A549 (cell line): ENCODE data around the gene BOD1L1. TPM values are rescaled to one million over a fixed set of nuclear protein-coding genes. Genes with fewer than 3 reads are reported as not detected.

Experiments used
- ATAC-seq, 2 experiments: fragments of 200-7000 bp in 1 of 2; fragments of >200 bp in 1 of 2; cut with Nextera tagmentation in 1 of 2; cut with Tn5 transposase in 1 of 2; 3 replicates each; pipeline versions ENCODE4 v1.8.0 to v1.9.1; 2018 to 2020; ENCODE audit warnings: mild to moderate bottlenecking in 1 of 2, moderate library complexity in 1 of 2
- CTCF ChIA-PET: fragments of 300-600 bp; sonication (Branson Sonifier 250); formaldehyde crosslinking; extraction: SDS; loops from one replicate; lab custom pipeline; 2021; ENCODE audit warnings: antibody characterized with exemption, inconsistent platforms; lab: Yijun Ruan, JAX
- POLR2A ChIA-PET: fragments of 350-600 bp; formaldehyde crosslinking; extraction: SDS; loops from one replicate; lab custom pipeline; 2021; ENCODE audit warnings: antibody characterized with exemption, inconsistent platforms; lab: Yijun Ruan, JAX
- DNase-seq, 2 experiments: peaks; one replicate each; pipeline versions ENCODE4 v3.0.0 to v3.0.0-alpha.2; 2011 to 2016; ENCODE audit warnings: low read depth in 1 of 2, low spot score in 1 of 2
- FAIRE-seq: peaks from 2 replicates; lab custom pipeline; 2011; peaks lifted over from hg19 to GRCh38; lab: Jason Lieb, UNC
- H3K27ac ChIP-seq, 2 experiments: fragments of >200 bp; sonication (Bioruptor Twin); formaldehyde crosslinking; 3 replicates each; pipeline ENCODE4 v1.5.1; 2016 to 2017
- H3K4me1 ChIP-seq: fragments of >200 bp; sonication (Bioruptor Twin); formaldehyde crosslinking; 3 replicates; pipeline ENCODE4 v1.6.1; 2016
- H3K4me2 ChIP-seq: fragments of >200 bp; sonication (Bioruptor Twin); formaldehyde crosslinking; 3 replicates; pipeline ENCODE4 v1.6.1; 2016
- H3K4me3 ChIP-seq: fragments of >200 bp; sonication (Bioruptor Twin); formaldehyde crosslinking; 3 replicates; pipeline ENCODE4 v1.5.1; 2016
- H3K9me3 ChIP-seq: fragments of >200 bp; sonication (Bioruptor Twin); formaldehyde crosslinking; 3 replicates; pipeline ENCODE4 v1.6.1; 2016
- BHLHE40 ChIP-seq: IDR thresholded peaks from 2 replicates; pipeline ENCODE4 v1.6.1; 2012; ENCODE audit warnings: low read depth, low read length, inconsistent platforms
- CBX2 ChIP-seq: fragments of 200-600 bp; sonication (generic); IDR thresholded peaks from 2 replicates; pipeline ENCODE4 v1.6.1; 2016; ENCODE audit warnings: low read depth, mild to moderate bottlenecking, borderline replicate concordance
- CBX8 ChIP-seq: fragments of 200-600 bp; sonication (generic); IDR thresholded peaks from 2 replicates; pipeline ENCODE4 v1.6.1; 2016
- CEBPB ChIP-seq, 2 experiments: fragments of >200 bp in 1 of 2; sonication (Bioruptor Twin) in 1 of 2; formaldehyde crosslinking in 1 of 2; IDR thresholded peaks; 2 replicates each; pipeline ENCODE4 v1.6.1; 2012 to 2016
- E2F6 ChIP-seq: IDR thresholded peaks from 2 replicates; pipeline ENCODE4 v1.6.1; 2012; ENCODE audit warnings: low read depth, borderline replicate concordance
- EHF ChIP-seq: fragments of 250-450 bp; sonication (Bioruptor Pico); IDR thresholded peaks from 2 replicates; pipeline ENCODE4 v1.5.0; 2020; ENCODE audit warnings: mild to moderate bottlenecking
- EHMT2 ChIP-seq: fragments of 200-600 bp; sonication (generic); IDR thresholded peaks from 2 replicates; pipeline ENCODE4 v1.6.1; 2016; ENCODE audit warnings: antibody characterized with exemption, low read depth, mild to moderate bottlenecking, moderate library complexity
- ESRRA ChIP-seq: fragments of 150-350 bp; IDR thresholded peaks from 2 replicates; pipeline ENCODE4 v1.6.1; 2014; ENCODE audit warnings: mild to moderate bottlenecking, low read length, borderline replicate concordance
- HEYL ChIP-seq: fragments of 250-450 bp; sonication (Bioruptor Pico); IDR thresholded peaks from 2 replicates; pipeline ENCODE4 v1.8.0; 2021; ENCODE audit warnings: mild to moderate bottlenecking, moderate library complexity
- HOXA7 ChIP-seq: fragments of 250-450 bp; sonication (Bioruptor Pico); IDR thresholded peaks from 2 replicates; pipeline ENCODE4 v1.5.0; 2020; ENCODE audit warnings: mild to moderate bottlenecking, moderate library complexity
- JUN ChIP-seq, 2 experiments: fragments of >200 bp; sonication (Bioruptor Twin); formaldehyde crosslinking; IDR thresholded peaks; 2 replicates in 1 of 2; 3 replicates in 1 of 2; pipeline ENCODE4 v1.6.1; 2016 to 2017
- KDM1A ChIP-seq: fragments of 200-600 bp; sonication (generic); IDR thresholded peaks from 2 replicates; pipeline ENCODE4 v1.6.1; 2016; ENCODE audit warnings: low read depth, mild to moderate bottlenecking
- MAX ChIP-seq: IDR thresholded peaks from 2 replicates; pipeline ENCODE4 v1.6.1; 2012
- MAZ ChIP-seq: fragments of 150-350 bp; IDR thresholded peaks from 2 replicates; pipeline ENCODE4 v1.6.1; 2014; ENCODE audit warnings: antibody characterized with exemption, low read depth, low read length, borderline replicate concordance
- NFE2L2 ChIP-seq: fragments of 150-350 bp; conservative IDR thresholded peaks from 2 replicates; pipeline ENCODE4 v1.6.1; 2014; ENCODE audit warnings: low read length
- RAD21 ChIP-seq, 2 experiments: fragments of >200 bp in 1 of 2; sonication (Bioruptor Twin) in 1 of 2; formaldehyde crosslinking in 1 of 2; IDR thresholded peaks in 1 of 2; conservative IDR thresholded peaks in 1 of 2; 2 replicates in 1 of 2; 3 replicates in 1 of 2; pipeline ENCODE4 v1.6.1; 2012 to 2018; ENCODE audit warnings: inconsistent platforms in 1 of 2
- RARB ChIP-seq: fragments of 250-450 bp; sonication (Bioruptor Pico); IDR thresholded peaks from 2 replicates; pipeline ENCODE4 v1.8.0; 2021; ENCODE audit warnings: mild to moderate bottlenecking, moderate library complexity
- RCOR1 ChIP-seq: fragments of 150-350 bp; IDR thresholded peaks from 2 replicates; pipeline ENCODE4 v1.6.1; 2014; ENCODE audit warnings: antibody characterized with exemption, low read length, low read depth
- RFX5 ChIP-seq: fragments of 450-650 bp; IDR thresholded peaks from 2 replicates; pipeline ENCODE4 v1.7.1; 2014; ENCODE audit warnings: antibody characterized with exemption, mild to moderate bottlenecking, moderate library complexity
- SMC3 ChIP-seq: fragments of >200 bp; sonication (Bioruptor Twin); formaldehyde crosslinking; IDR thresholded peaks from 3 replicates; pipeline ENCODE4 v1.6.1; 2018; ENCODE audit warnings: inconsistent platforms
- SREBF2 ChIP-seq: fragments of 450-650 bp; IDR thresholded peaks from 2 replicates; pipeline ENCODE4 v1.6.1; 2014; ENCODE audit warnings: mild to moderate bottlenecking, moderate library complexity
- TFCP2L1 ChIP-seq: fragments of 250-450 bp; sonication (Bioruptor Pico); IDR thresholded peaks from 2 replicates; pipeline ENCODE4 v1.5.0; 2021; ENCODE audit warnings: mild to moderate bottlenecking
- TP53 ChIP-seq: fragments of 250-450 bp; sonication (Bioruptor Pico); IDR thresholded peaks from 2 replicates; pipeline ENCODE4 v1.5.0; 2021; ENCODE audit warnings: mild to moderate bottlenecking, moderate library complexity
- ZNF302 ChIP-seq: fragments of 250-450 bp; sonication (Bioruptor Pico); IDR thresholded peaks from 2 replicates; pipeline ENCODE4 v1.9.0; 2021; ENCODE audit warnings: inconsistent platforms, mild to moderate bottlenecking, moderate library complexity
- WGBS: methylation state at CpG from one replicate; pipeline ENCODE4 v1.1.6; 2017; ENCODE audit errors: missing lambda C conversion rate; 5-methylcytosine and 5-hydroxymethylcytosine counted together
- polyA plus RNA-seq, 4 experiments: library from polyadenylated mRNA; depleted of rRNA in 3 of 4; stranded (reverse); fragments of >200 nt; fragmentation: RNase III in 1 of 4; extraction: RNeasy Plus Mini Kit Qiagen cat#74134 plus additional on column Dnase treatment in 1 of 4; gene quantifications; 2 replicates in 3 of 4; 3 replicates in 1 of 4; pipeline ENCODE4 v1.2.3, GENCODE V29; 2011 to 2017
- TF ChIP-seq, protein P1 (sequence below): fragments of 250-450 bp; sonication (Bioruptor Pico); IDR thresholded peaks from 2 replicates; pipeline ENCODE4 v1.5.0; 2021; ENCODE audit warnings: mild to moderate bottlenecking, moderate library complexity, borderline replicate concordance
- TF ChIP-seq, protein P2 (sequence below): fragments of 150-350 bp; IDR thresholded peaks from 2 replicates; pipeline ENCODE4 v1.6.1; 2014; ENCODE audit warnings: low read depth, mild to moderate bottlenecking, low read length

The BOD1L1 gene
- polyA plus RNA-seq, 2 of the 4 experiments (the other 2 are of a cell fraction), result 16.4 to 27.7 TPM

GRCh38 chr4:13540446-13541175 is 86.9 kb downstream of the BOD1L1 start:
- no peak for ATAC-seq

GRCh38 chr4:13539619-13540445 is 87.7 kb downstream of the BOD1L1 start:
- 77% methylated on average over 34 of the region's 42 CpGs for WGBS
- POLR2A ChIA-PET, result no interaction called here
- no peak for DNase-seq
- Histone ChIP-seq H3K4me1 (no peaks in the 10 kb centered on the region), H3K4me2 (no peak overlapping the region), H3K9me3 (no peaks in the 10 kb centered on the region), H3K4me3 (no peak overlapping the region), H3K27ac (no peak overlapping the region)
- no peak for ATAC-seq
- CTCF ChIA-PET, result interaction anchor here (2.6 to 3.4 kb wide), 2 partner anchors 9 to 687 kb away, joined by 22 read pairs; no protein-coding TSS in a partner anchor
- FAIRE-seq, result no peak
- TF ChIP-seq SREBF2, result no peak
- TF ChIP-seq SMC3, result no peak
- TF ChIP-seq TFCP2L1 (CRISPR knock-in tag), result no peak
- no peak for TF ChIP-seq MAX
- no peak for TF ChIP-seq TP53

More at GRCh38 chr4:13540446-13541175, 86.9 kb downstream of the BOD1L1 start:
- Histone ChIP-seq H3K4me2 (no peak overlapping the region), H3K4me3 (no peak overlapping the region), H3K9me3 (no peaks in the 10 kb centered on the region), H3K27ac (no peak overlapping the region), H3K4me1 (no peaks in the 10 kb centered on the region; the same call in 2 of the 3 replicates)
- no peak for TF ChIP-seq NFE2L2
- TF ChIP-seq RFX5, result no peak
- TF ChIP-seq JUN (IDR thresholded peaks at IDR 0.05), result no peak
- TF ChIP-seq BHLHE40, result no peak
- no peak for TF ChIP-seq RAD21 (conservative IDR thresholded peaks at IDR 0.05 in 1 of 2, IDR thresholded peaks at IDR 0.05 in 1 of 2)
- no peak for TF ChIP-seq ESRRA
- no peak for TF ChIP-seq RARB (CRISPR knock-in tag)
- no peak for TF ChIP-seq E2F6
- TF ChIP-seq HOXA7 (CRISPR knock-in tag), result no peak
- no peak for TF ChIP-seq RCOR1
- TF ChIP-seq, protein P1, sequence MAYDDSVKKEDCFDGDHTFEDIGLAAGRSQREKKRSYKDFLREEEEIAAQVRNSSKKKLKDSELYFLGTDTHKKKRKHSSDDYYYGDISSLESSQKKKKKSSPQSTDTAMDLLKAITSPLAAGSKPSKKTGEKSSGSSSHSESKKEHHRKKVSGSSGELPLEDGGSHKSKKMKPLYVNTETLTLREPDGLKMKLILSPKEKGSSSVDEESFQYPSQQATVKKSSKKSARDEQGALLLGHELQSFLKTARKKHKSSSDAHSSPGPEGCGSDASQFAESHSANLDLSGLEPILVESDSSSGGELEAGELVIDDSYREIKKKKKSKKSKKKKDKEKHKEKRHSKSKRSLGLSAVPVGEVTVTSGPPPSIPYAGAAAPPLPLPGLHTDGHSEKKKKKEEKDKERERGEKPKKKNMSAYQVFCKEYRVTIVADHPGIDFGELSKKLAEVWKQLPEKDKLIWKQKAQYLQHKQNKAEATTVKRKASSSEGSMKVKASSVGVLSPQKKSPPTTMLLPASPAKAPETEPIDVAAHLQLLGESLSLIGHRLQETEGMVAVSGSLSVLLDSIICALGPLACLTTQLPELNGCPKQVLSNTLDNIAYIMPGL (CRISPR knock-in tag), result no peak
- no peak for TF ChIP-seq EHMT2
- TF ChIP-seq CBX8, result no peak
- no peak for TF ChIP-seq CEBPB (IDR thresholded peaks at IDR 0.05)
- no peak for TF ChIP-seq EHF
- ChIA-PET CTCF (interaction anchor here (1.8 to 3.4 kb wide), 3 partner anchors 9 to 688 kb away, joined by 4 to 22 read pairs (median 22); no protein-coding TSS in a partner anchor), POLR2A (no interaction called here)
- WGBS, result 78% methylated on average over 23 of the region's 23 CpGs
- DNase-seq (no peak), FAIRE-seq (no peak)

- ATAC-seq (no peak), FAIRE-seq (no peak), DNase-seq (no peak)
- Histone ChIP-seq H3K4me2 (no peak overlapping the region), H3K27ac (no peak overlapping the region), H3K4me1 (no peaks in the 10 kb centered on the region), H3K9me3 (no peaks in the 10 kb centered on the region), H3K4me3 (no peak overlapping the region)
- ChIA-PET POLR2A (no interaction called here), CTCF (no interaction called here)
- 68% methylated on average over 23 of the region's 23 CpGs for WGBS
- TF ChIP-seq HEYL (CRISPR knock-in tag) (no peak), MAZ (no peak), CBX2 (no peak), TP53 (no peak), KDM1A (no peak), RFX5 (no peak), NFE2L2 (no peak), ZNF302 (CRISPR knock-in tag) (no peak)
- TF ChIP-seq, protein P2, sequence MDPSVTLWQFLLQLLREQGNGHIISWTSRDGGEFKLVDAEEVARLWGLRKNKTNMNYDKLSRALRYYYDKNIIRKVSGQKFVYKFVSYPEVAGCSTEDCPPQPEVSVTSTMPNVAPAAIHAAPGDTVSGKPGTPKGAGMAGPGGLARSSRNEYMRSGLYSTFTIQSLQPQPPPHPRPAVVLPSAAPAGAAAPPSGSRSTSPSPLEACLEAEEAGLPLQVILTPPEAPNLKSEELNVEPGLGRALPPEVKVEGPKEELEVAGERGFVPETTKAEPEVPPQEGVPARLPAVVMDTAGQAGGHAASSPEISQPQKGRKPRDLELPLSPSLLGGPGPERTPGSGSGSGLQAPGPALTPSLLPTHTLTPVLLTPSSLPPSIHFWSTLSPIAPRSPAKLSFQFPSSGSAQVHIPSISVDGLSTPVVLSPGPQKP, result no peak
Measured at GRCh38 chr4:13539047-13539618, 88.4 kb downstream of the BOD1L1 start.
